GM19193 (cell line): ENCODE results near the gene NTMT1.

Source experiments
- POLR2A ChIP-seq: IDR thresholded peaks from 4 replicates; pipeline ENCODE4 v1.6.1; 2011; ENCODE audit not compliant: insufficient read depth, insufficient read length; ENCODE audit errors: extremely low read depth

Gene NTMT1

GRCh38 chr9:129626079-129626624 lies at the start of gene NTMT1:
TSS of gene NTMT1 (plus strand) at chr9:129626163. CDS start at chr9:129632704, 6,541 bp downstream.
- TF ChIP-seq POLR2A, result peak; percentile 91

DNA sequence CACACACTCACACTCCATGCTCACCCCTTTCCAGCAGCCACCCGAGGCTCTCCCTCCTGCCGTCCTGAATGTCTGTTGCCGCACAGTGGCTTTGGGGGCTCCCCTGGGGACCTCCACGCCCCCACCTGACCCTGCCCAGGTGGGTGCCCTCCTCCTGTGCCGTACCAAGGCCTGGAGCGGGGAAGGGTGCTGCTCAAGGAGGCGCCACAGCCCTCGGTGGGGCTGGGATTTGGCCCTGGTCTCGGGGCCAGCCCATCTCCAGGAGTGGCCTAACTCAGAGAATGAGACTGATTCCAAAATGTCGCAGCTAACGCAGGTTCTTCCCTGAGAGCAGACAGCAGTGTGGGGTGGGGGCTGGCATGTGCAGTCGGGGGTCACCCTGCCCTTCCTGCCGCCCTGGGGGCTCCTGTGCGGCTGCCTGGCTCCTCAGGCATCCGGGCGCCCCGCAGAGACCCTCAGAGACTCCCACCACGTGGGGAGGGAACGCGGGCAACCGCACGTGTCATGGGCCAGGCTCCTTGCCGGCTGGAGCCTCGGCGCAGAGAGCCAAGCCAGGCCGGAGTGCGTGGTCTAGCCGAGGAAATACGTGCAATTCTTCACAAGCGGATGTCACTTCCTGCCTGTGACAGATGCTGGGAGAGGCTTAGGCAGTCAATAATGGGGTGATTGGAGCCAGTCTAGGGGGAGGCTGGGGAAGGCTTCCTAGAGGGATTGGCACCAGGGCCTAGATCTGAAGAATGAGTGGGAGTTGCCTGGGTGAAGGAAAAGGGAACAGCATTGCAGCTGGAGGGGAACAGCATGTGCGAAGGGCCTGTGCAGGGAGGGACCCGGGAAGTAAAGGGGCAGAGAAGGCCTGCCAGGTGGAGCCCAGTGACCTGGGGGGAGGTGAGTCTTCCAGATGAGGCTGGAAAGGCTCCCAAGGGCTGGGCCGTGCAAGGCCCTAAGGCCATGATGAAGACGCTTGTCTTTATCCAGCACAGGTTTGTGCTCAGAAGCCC lies 49.1 kb upstream of the NTMT1 start:
- TF ChIP-seq POLR2A, result no peak

GRCh38 chr9:129579294-129579693 lies 46.7 kb upstream of the NTMT1 start:
- TF ChIP-seq POLR2A, result no peak

- TF ChIP-seq POLR2A, result peak; percentile 34
Observed at GRCh38 chr9:129580211-129580915, 45.6 kb upstream of the NTMT1 start.

GRCh38 chr9:129581505-129582189 lies 44.3 kb upstream of the NTMT1 start:
- TF ChIP-seq POLR2A, result no peak

DNA sequence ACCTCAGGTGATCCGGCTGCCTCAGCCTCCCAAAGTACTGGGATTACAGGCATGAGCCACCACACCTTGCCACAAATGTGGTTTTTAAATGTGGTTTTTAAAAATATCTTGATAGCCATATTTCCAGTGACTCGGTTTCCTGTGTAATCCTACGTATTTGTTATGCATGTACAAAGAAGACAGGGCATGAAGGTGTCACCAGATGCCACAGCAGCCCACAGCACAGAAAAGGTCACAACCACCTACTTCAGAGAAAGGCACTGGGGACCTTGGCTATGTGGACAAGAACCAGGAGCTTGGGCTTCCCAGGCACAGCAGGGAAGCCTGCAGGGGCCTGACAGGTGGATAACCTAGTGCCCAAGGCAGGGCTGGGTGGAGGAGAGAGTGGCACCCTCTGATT lies 43.1 kb upstream of the NTMT1 start:
- no peak for TF ChIP-seq POLR2A

DNA sequence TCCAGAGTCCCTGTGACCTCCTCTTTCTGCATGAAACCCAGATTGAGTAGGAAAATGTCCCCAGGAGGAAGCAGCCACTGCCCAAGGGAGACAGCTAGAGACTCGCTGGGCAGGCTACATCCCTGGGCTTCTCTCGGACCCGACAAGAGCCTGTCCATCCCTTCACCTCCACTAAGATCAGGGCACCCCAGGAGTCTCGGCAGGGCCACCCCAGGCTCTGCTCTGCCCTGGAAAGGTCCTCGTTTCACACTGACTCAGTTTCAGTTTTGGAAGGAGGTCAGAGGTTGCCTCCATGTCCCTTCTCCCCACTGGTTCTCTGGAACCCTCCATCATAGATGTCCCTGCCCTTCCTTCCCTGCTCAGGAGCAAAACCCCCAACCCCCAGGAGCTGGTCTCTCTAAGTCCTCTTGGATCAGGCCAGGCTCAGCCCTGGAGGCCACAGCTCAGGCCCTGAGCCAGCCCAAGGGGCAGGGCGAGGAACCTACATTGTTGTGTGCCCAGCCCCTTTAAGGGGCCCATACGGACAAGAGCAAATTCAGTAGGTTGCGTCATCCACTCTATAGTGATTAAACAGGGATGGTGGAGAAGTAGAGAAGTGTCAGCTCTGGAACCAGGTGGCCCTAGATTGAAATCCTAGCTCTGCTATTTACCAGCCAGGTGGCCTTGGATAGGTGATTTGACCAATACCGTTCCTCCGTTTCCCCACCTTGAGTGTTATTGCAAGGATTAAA lies 42.5 kb upstream of the NTMT1 start:
- no peak for TF ChIP-seq POLR2A

- peak; percentile 7 for TF ChIP-seq POLR2A
Observed at GRCh38 chr9:129584136-129584535, 41.8 kb upstream of the NTMT1 start.

GRCh38 chr9:129585352-129585751 lies 40.6 kb upstream of the NTMT1 start:
- no peak for TF ChIP-seq POLR2A

DNA sequence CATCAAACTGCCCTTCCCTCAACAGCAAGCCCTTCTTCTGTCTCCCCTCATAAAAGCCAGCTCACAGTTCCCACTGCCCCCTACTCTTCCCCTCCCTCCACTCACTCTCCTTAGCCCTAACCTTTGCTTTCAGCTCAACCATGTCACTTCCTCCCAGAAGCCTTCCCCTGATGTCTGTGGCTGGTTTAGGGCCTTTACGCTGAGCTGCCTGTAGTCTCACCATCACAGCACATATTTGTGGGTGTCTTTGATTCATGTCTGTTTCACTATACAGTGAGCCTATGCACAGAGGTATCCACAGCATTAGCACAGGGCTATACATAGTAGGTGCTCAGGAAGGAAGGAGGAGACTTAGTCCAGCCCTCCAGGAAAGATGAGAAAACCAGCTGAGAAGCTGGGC lies 39.7 kb upstream of the NTMT1 start:
- no peak for TF ChIP-seq POLR2A

- no peak for TF ChIP-seq POLR2A
Observed at GRCh38 chr9:129586685-129587084, 39.3 kb upstream of the NTMT1 start.

GRCh38 chr9:129587487-129588262 lies 38.3 kb upstream of the NTMT1 start:
- no peak for TF ChIP-seq POLR2A

- no peak for TF ChIP-seq POLR2A
Observed at GRCh38 chr9:129590466-129590865, 35.5 kb upstream of the NTMT1 start.

DNA sequence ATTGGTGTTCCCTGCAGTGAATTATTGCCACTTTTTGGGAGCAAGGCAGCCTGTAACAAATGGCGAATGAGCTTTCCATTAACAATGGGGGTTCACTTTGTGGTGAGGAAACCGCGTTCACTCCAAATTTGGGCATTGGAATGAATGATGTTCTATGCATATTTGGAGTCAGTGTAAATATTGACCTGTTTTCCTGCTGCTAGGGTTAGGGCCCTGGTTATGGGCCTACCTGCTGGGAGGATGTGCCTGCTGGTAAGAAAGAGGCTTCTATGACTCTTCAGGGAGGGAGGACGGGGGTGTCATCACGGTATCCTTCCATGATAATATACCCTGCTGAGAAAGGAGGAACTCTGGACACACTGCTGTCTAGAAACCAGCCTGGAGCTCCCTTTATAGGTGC lies 34.0 kb upstream of the NTMT1 start:
- TF ChIP-seq POLR2A, result no peak

- no peak for TF ChIP-seq POLR2A
Observed at GRCh38 chr9:129594632-129595031, 31.3 kb upstream of the NTMT1 start.
